Endometrial microvascular endothelial cells (primary cell): ENCODE data around the gene CDKL4. TPM values are rescaled to one million over a fixed set of nuclear protein-coding genes. Genes with fewer than 3 reads are reported as not detected.
"Not testable (repeated sequence)": the region's sequence is repeated elsewhere in the genome, so short reads cannot be mapped to it uniquely, and the experiment has no call there.

Experiments
- in situ Hi-C: cut with HindIII; loops from 2 replicates; pipeline ENCODE4 v1.10.0; 2017; ENCODE audit warnings: low sequenced_read_pairs, low pct_unique_long_range_greater_than_20kb; ENCODE audit errors: inconsistent ontology term
- total RNA-seq: library from RNA; depleted of rRNA; stranded (reverse); fragments of >200 nt; gene quantifications from one replicate; pipeline ENCODE4 v1.2.3, GENCODE V29; 2015; ENCODE audit errors: inconsistent ontology term

CDKL4 gene
- not detected for total RNA-seq

GRCh38 chr2:39243469-39244123, at the start of gene CDKL4:
CDKL4 (minus strand) TSS chr2:39243970.
- in situ Hi-C loops, result no loop called here

- in situ Hi-C loops, result no loop called here
These were observed 46.7 kb upstream of the CDKL4 start for GRCh38 chr2:39290433-39290832.

- in situ Hi-C loops, result no loop called here
These were observed 45.8 kb upstream of the CDKL4 start for GRCh38 chr2:39289609-39290008.

- in situ Hi-C loops, result no loop called here
These were observed 39.8 kb upstream of the CDKL4 start for GRCh38 chr2:39283561-39283960.

- in situ Hi-C loops, result no loop called here
These were observed 37.6 kb upstream of the CDKL4 start for GRCh38 chr2:39281391-39281790.

- in situ Hi-C loops, result no loop called here
These were observed 31.2 kb upstream of the CDKL4 start for GRCh38 chr2:39275016-39275415.

GRCh38 chr2:39269941-39270340, 26.2 kb upstream of the CDKL4 start:
- in situ Hi-C loops, result no loop called here

GRCh38 chr2:39266916-39267434, 23.2 kb upstream of the CDKL4 start:
- in situ Hi-C loops, result no loop called here

- in situ Hi-C loops, result no loop called here
These were observed 22.5 kb upstream of the CDKL4 start for GRCh38 chr2:39266139-39266805.

- in situ Hi-C loops, result no loop called here
These were observed 21.5 kb upstream of the CDKL4 start for GRCh38 chr2:39265315-39265714.

- in situ Hi-C loops, result no loop called here
These were observed 21.0 kb upstream of the CDKL4 start for GRCh38 chr2:39264733-39265132.

GRCh38 chr2:39260087-39260486, 16.3 kb upstream of the CDKL4 start:
- in situ Hi-C loops, result no loop called here

- in situ Hi-C loops, result no loop called here
These were observed 12.3 kb upstream of the CDKL4 start for GRCh38 chr2:39256040-39256439.

GRCh38 chr2:39252888-39253518, 9.2 kb upstream of the CDKL4 start:
- in situ Hi-C loops, result no loop called here

- in situ Hi-C loops, result no loop called here
These were observed 3.8 kb upstream of the CDKL4 start for GRCh38 chr2:39247512-39248043.

- in situ Hi-C loops, result no loop called here
These were observed 2.7 kb upstream of the CDKL4 start for GRCh38 chr2:39246382-39246980.

GRCh38 chr2:39244963-39245625, 1.3 kb upstream of the CDKL4 start:
- in situ Hi-C loops, result not testable (repeated sequence)

GRCh38 chr2:39244241-39244862, 582 bp upstream of the CDKL4 start:
- in situ Hi-C loops, result not testable (repeated sequence)
